GM19239 (cell line): ENCODE data around the gene SH2D2A.

Experiments
- DNase-seq: peaks from one replicate; pipeline ENCODE4 v3.0.0; 2011; ENCODE audit warnings: low spot score; ENCODE audit not compliant: insufficient read length
- FAIRE-seq: peaks from 2 replicates; lab custom pipeline; 2011; peaks lifted over from hg19 to GRCh38; lab: Jason Lieb, UNC

Gene SH2D2A

DNA sequence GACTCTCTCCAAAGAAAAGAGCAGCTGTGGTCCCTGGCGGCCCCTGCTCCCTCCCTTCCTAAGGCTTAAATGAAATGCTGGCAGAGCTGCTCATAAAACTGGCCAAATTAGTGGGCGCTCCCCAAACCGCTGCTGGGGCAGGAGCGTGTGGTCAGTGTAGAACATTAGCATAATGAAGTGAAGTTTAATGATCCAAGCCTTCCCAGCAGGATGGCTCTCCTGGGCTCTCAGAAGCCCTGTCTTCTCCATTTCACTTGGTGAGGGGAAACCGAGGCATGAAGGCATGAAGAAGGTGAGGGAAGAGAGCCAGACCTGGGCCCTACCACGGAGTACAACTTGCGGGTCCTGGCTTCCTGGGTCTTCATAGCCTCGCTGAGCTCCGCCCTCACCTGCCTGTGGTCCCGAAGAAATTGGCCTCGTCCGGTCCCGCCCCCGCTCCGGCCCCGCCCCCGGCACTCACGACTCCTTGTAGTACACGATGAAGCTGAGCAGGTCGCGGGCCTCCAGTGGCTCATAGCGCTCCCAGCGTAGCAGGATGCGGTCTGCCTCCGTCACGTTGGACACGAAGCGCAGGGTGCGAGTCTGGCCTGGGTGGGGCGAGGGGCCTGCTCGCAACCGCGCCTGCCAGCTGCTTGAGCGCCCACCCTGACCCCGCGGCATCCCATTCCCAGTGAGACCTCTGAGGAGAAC, 32.0 kb upstream of the SH2D2A start:
- FAIRE-seq (no peak), DNase-seq (no peak)

DNA sequence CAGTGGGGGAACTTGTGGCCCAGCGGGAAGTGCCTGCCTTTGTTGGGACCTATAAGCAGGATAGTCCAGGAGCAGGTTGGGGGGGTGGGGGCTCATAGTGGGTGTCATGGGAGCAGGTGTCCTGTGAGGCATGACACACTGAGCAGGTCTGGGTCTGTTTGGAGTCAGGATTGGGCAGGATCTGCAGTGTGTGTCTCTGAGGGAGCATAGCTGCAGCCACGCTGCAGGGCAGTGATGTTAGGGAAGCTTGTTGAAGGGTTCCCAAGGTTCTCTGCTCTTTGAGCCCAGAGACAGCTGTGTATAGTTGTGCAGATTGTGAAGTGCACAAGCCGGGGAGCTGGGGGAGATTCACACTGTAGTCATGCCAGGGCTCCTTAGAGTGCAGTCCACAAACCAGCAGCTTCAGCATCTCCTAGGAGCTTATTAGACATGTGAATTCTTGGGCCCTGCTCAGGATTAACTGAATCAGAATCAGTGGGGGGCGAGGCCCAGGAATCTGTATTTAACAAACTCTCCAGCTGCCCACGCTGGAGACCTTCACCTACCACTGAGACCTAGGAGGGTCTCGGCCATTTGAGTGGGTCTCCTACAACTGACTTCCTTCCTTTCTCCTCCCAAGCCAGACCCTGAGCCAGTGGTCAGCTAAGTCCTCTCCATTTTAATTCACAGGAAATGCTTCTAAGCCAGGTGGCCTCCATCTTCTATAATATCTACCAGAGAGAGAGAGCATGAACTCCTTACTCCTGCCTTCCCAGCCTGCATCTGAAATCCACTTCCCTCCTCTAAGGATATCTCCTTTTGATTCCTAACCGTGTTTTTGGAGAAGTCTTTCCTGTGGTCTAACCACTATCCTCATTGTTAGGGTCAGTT, 31.2 kb upstream of the SH2D2A start:
- no peak for FAIRE-seq
- DNase-seq = no peak

DNA sequence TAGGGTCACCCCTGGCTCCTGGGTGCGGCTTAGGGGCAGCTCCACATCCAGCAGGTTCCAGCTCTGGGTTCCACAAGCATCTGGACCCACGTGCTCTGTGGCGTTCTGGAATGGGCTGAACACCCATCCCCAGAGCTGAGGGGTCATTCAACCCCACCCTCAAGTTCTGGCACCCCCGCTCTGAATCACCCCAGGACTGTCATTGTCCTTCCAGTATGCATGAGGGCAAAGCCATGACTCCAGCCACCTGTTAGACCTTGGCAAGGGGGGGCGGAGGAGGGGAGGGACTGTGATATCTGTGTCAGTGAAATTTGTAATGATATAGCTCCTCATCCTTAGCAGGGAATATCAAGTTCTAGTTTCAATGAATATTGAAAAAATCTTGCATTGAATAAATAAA, 30.0 kb upstream of the SH2D2A start:
- no peak for FAIRE-seq

DNA sequence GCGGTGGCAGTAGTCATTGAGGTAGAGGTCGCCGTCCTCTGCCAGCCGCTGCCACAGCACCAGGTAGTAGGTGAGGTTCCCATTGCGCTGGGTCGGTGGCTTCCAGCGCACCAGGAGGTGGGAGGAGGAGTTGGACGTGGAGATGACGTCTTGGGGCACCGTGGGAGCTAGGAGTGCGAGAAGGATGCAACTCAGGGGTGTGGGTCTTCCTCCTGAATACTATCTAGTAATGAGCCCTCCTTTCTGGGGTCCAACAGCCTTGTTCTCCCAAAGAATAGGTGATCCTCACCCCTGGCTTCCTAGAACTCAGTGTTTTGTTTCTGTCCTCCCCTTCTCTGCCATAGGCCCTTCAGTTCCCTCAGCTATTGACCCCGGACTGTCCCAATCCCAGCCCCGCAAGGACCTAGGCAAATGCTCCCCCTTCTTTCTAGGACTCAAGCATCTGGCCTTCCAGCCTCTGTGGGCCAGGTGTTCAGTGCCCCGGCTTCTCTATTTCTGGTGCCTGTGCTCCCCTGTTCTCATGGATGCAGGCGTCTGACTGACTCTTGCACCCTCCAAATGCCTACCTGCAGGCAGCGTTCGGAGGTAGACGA, 29.4 kb upstream of the SH2D2A start:
- no peak for DNase-seq
- FAIRE-seq = no peak

More for the DNA sequence above, 30.0 kb upstream of the SH2D2A start:
- DNase-seq = no peak

DNA sequence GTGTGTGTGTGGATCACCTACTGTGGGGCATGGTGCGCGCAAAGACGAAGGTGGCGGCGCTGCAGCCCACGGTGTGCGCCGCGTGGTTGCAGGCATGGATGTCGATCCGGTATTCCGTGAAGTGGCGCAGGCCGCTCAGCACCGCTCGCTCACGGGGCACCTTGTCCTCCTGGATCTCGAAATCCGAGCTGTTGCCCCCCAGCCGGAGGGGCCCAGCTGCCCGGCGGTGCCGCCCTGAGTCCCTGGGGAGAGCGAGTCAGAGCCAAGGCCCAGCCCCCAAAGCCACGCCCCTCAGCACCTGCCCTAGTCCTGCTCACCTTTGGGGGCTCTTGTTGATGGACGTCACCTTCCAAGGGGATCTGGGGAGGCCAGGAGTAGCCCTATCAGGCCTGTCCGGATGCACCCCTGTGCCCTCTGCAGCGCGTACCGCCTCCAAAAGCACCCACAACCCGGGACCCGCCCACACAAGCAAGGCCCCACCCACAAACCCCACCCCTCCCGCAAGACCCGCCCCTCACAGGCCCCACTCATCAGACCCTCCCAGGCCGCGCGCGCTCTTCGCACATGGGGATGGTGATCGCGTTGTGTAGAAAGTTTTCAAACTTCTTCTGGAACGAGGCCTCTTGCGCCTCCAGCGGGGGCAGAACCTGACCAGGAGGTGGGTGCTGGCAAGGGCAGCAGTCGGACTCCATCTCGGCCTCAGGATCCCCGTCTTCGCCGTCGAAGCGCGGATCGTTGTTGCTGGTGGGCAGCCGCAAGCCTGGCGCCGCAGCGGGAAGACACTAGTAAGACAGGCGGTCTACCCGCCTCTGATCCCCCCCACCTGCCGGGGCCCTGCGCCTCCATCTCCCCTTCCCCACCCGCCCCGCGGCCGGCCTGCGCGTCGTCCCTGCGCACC, 28.7 kb upstream of the SH2D2A start:
- FAIRE-seq (no peak), DNase-seq (no peak)

DNA sequence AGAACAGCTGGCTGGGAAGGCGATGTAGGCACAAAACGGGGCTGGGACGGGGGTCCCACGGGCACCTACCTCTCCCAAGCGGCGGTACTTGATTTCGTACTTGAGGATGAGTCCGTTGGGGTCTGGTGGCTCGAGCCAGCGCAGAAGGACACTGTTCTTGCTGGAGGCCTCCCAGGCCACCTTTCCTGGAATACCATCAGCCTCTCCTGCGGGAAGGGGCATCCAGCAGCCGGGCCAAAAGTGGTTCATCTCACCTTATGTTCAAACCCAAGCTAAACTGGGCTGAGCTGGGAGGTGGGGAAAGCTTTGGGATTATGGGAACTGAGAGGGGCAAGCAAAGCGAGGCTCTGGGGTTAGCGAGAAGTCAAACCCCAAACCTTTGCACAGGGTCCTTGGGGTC, 28.0 kb upstream of the SH2D2A start:
- FAIRE-seq = no peak
- no peak for DNase-seq

DNA sequence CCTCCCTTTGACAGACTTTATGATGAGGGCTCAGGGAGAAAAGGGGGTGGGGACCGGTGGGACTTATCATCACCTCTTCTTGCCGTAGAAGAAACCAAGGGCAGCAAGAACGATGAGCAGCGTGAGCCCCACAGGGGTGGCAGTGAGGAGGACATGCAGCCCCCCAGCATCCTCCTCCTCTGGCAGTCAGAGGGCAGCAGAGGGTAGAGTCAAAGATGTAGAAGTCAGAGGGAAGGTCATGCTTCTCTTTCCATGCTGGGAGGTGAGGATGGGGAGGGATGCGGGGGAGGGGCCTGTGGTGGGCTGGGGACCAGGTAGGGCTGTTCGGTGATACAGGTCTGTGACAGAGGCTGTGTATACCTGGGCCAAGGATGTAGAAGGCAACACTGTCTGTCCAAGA, 27.5 kb upstream of the SH2D2A start:
- no peak for FAIRE-seq
- DNase-seq = no peak

DNA sequence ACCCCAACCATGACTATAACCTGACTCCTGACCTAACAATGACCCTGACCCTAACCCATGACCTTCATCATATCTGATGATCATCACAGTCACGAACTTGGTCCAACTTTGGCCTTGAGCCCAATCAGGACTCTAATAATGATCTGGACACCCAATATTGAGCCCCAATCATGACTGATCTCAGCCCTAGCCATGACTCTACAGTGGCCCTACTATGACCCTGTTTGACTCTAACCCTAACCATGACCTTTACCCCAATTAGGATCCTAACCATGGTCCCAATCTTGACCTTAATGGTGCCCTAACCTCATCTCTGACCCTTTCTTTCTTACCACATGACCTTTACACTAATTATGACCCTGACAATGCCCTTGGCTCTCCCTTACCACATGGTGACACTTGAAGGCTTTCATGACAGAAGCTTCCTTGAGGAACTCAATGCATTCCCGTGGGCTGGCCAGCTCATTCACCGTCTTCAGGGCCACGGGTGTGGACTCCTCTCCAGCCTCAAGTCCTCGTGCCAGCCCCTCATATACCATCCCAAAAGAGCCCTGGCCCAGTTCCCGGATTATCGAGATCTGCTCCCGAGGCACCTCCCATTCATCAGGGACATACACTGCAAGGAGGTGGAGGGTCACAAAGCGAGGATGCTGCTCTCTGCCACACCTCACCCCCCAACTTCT, 26.1 kb upstream of the SH2D2A start:
- FAIRE-seq = no peak
- no peak for DNase-seq

DNA sequence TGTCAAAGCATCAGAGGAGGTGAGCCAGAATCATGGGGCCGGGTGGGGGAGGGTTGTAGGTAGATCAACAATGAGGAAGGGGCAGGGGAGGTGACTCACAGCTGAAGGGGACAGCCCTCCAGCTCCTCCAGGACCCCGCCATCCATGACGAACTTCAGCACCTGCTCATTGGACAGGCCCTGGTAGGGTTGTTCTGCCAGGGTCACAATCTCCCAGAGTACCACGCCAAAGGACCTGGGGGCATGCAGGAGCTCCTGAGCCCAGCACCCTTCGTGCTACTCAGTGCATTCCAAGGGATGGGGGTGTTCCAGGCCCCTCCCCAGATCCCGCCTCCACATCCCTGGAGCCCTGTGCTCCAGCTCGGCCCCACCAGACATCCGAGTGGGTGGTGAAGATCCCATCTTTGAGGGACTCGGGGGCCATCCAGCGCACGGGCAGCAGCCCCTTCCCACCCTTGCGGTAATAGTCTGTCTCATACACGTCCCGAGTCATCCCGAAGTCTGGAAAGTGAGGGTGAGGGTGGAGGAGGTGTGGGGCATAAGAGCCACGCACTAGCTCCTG, 24.7 kb upstream of the SH2D2A start:
- DNase-seq (no peak), FAIRE-seq (no peak)

DNA sequence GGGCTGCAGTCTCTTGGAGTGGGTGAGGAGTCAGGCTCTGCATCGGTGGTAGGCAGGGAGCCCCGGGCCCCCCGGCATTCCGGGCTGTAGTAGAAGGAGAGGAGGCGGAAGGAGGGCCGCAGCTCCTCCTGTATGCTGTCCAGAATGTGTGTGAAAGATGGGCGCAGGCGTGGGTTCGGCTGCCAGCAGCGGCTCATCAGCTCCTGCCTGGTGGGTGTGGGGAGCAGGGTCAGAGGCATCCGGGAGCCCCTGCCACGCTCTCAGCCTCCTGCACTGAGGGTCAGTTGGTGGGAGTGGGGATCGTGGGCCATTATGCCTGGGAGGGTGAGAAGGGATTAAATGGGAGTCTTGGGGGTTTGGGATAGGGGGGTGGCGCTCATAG, 24.2 kb upstream of the SH2D2A start:
- FAIRE-seq = no peak

DNA sequence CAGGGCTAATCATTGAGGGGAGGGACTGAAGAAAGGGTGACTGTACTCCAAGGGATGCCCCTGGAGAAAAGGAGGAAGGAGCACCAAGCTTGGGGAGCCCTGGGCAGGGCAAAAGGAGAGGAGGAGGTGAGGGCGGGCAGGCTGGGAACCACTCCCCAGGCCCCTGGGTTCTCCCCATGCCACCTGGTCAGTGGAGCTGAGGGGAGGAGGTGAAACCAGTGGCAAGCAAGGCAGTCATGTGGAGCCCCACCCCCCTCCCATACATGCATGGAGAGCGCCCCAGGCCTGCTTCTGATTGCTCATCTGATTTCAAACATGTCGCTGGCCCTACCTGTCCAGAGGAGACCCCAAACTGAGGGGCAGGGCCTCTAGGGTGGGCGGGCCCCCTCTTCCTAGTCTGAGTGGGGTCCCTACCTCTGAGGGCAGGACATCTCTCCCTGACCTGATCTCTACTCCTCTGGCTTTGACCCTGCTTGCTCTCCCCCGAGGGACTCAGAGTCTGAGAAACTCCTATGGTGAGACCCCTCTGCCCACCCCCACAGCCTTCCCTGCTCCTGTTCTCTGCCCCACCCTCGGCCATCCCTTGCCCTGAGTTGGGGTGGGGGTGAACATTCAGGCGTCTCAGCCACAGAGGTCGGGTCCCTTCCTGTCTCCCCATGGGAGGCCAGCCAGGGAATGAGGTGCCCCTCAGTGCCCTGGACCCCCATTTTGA, 23.7 kb upstream of the SH2D2A start:
- no peak for FAIRE-seq
- no peak for DNase-seq

More for the DNA sequence above, 24.2 kb upstream of the SH2D2A start:
- DNase-seq = no peak

DNA sequence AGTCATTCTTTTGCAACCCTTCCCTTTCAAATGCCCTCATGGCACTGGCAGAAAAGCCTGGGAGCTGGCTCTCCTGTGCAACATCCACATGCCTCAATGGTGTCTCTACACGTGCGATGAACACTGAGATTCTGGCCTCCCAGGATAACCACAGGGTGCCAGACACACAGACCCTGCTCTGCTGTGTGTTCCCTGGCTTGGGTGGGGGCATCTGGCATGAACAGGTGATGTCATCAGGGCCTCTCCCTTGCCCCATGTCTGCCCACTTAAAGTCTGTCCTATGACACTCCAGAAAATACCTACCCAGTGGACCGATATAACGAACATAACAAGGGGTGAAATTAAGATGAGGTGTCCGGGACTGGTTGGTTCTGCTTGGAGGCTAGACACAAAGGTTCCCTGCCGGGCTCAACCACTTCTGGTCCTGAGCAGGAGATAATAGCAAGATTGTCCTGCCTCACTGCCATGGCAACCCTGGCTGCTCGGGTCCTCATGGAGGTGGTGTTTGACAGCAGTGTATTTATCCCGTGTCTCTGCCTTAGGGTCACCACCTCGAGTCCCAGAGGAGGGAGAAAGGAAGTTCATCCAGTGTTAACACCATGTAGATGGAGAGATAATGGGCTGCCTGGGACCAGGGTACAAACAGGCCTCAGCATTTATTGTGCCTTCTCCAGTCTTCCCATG, 22.9 kb upstream of the SH2D2A start:
- no peak for FAIRE-seq

DNA sequence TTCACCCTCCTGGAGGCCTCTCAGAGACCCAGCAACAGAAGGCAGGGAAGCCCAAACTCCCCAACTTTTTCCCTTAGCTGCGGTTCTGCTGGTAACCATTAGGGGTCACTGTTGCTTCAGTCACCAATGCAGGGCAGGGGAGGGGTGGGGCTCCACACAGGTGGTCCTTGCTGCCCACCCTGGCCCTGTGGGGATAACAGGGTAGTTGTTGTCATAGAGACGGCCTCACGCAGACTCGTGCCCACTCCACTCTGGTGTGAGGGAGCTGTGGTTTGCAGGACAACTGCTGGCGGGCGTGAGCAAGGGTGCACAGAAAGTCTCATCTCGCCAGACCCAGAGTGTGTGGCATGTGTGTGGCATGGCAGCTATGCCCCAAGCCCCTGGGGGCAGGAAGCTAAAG, 22.3 kb upstream of the SH2D2A start:
- DNase-seq (peak; percentile 57), FAIRE-seq (no peak)

More for the DNA sequence above, 22.9 kb upstream of the SH2D2A start:
- DNase-seq = no peak

DNA sequence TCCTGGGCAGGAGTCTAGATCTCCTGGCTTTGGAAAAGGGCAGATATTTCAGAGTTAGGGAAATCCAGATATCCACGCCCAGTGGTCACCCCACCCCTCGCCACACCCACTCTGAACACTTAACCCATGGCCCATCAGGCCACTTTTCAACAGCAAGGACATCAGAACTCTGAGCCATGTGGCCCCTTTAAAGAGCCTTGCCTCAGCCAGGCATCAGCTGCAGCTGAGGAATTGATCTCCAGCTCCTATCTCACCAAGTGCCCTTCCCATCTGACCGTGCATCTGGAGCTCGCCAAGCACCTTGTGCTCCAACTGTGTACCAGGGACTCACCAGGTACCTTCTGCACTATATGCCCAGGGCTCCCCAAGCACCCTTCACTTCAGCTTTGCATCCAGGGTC, 20.2 kb upstream of the SH2D2A start:
- DNase-seq = no peak
- FAIRE-seq = no peak

DNA sequence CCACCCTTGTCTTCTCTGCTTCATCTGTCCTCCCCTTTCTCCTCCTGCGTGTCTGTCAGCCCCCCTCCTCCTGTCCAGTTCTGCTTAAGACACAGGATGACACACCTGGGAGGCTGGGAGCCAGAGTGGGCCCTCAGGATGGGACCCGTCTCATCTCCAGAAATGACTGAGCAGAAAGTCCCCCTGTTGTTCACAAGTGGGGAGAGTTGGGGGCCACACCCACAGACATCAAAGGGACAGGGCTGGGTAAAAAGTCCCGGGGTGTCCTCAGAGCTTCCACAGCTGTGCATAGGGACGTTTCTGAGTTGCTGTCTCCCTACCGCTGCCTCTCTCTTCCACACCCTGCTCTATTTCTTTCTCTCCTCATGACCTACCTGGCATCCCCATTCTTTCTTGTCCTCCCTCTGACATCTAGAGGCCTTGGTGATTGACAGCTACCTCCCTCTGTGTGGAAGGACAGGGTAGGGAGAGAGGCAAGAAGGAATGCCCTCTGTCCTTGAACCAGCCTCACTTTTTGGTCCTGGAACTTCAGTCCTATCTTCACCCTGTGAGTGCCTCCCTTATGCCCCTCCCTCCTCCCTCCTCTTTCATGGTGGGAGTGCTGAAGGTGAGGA, 19.5 kb upstream of the SH2D2A start:
- FAIRE-seq = no peak
- no peak for DNase-seq

DNA sequence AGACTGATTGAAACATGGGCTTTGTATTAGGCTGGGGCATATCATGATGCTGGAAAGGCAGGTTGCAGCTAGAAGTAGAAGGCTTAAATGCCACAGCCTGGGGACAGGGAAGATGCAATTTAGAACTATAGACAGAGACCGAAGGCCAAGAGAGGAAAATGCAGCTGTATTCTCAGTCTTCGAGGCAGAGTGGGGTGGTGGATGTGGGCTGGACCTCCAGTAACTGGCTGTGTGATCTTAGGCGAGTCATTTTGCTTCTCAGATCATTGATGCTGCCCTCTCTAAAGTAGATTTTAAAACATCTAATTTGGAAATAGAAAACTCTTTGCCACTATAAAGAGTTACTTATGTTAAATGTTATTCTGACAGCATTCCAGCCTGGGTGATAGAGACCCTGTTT, 17.7 kb upstream of the SH2D2A start:
- DNase-seq (no peak), FAIRE-seq (no peak)

DNA sequence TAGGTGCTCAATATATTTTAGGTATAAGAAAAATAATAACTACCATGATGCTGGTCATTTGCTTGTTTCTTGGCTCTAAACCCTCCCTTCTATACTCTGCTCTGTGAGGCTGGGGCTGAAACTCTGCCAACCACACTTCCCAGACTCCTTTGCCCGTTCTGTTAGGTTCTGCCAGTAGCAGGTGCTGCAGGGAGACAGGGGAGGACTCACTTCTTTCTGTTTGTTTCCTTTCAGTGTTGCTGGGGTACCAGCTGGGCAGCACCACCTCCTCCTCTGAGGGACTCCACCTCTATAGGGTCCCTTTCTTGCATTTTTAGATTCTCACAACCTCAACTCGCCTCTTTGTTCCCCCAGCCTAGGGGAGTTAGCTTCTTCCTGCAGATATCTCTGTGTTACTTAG, 17.0 kb upstream of the SH2D2A start:
- FAIRE-seq = no peak
- no peak for DNase-seq

DNA sequence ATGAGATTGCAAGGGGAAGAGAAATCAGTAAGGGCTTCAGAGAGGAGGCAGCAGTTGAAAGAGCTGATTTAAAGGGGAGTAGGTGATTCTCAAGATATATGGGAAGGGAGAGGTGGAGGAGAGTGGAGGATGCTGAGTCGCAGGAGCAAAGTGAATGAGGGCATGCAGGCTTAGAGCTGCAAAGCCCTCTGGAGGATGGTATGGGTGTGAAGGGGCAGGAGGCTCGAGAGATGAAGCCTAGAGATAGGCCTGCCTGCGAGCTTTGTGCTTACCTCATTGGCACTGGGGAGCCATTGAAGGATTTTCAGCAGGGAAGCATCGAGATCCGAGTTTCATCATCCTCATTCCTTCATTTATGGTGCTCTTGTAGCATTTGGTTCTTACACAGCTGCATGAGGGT, 15.8 kb upstream of the SH2D2A start:
- DNase-seq (no peak), FAIRE-seq (no peak)
